Measurements from ENCODE around the gene PARP8. TPM values are rescaled to one million over a fixed set of nuclear protein-coding genes. Genes with fewer than 3 reads are reported as not detected.
"Not testable (repeated sequence)": the region's sequence is repeated elsewhere in the genome, so short reads cannot be mapped to it uniquely, and the experiment has no call there.

Gene PARP8
- total and polyA plus RNA-seq, 4 donors: 11.6 to 59.4 (median 25.3) TPM

DNA sequence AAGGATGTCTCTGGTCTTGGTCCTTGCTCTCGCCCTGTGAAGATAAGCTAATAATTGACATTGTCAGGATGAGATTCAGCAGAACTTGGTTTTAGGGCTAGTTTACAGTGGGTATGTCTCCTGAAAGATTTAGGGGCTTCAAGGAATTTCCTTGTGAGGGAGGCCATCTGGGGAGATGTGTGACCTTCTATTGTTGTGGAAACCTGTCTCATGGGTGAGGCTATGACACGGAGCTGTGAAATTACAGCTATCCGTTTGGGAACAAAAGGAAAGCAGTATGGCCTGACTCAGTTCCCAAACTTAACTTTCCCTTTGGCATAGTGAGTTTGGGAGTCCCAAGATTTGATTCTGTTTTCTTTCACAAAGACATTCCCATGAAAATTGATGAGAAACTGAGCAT is 142.0 kb downstream of the PARP8 start:
- ATAC-seq (ENCODE audit: insufficient read depth, low FRiP score): no peak
- Histone ChIP-seq H3K4me3 (no peak overlapping the region), H3K9ac (ENCODE audit: insufficient read depth in 1 of 2, low read length in 2 of 2) (no peak overlapping the region), H3K27ac (ENCODE audit: low read depth in 1 of 2, low read length in 1 of 2) (no peak overlapping the region), H3K4me1 (ENCODE audit: control insufficient read depth in 5 of 5, insufficient read depth in 5 of 5, low read length in 5 of 5) (peaks cover 0 to 11% (median 0%) of the 10 kb centered on the region in 5 donors), H3K36me3 (ENCODE audit: control insufficient read depth in 4 of 4, insufficient read depth in 4 of 4, low read length in 4 of 4) (peaks cover 0 to 3% (median 1%) of the 10 kb centered on the region in 4 donors), H3K9me3 (ENCODE audit: control insufficient read depth in 4 of 4, insufficient read depth in 3 of 4, low read length in 3 of 4) (peaks cover 0 to 3% (median 1%) of the 10 kb centered on the region in 4 donors), H3K27me3 (ENCODE audit: control insufficient read depth in 3 of 3, insufficient read depth in 3 of 3, low read length in 2 of 3) (no peaks in the 10 kb centered on the region)
- 96 to 97% methylated on average over 3 of the region's 3 CpGs for WGBS, 2 donors
- no peak for DNase-seq
- TF ChIP-seq, protein P1, sequence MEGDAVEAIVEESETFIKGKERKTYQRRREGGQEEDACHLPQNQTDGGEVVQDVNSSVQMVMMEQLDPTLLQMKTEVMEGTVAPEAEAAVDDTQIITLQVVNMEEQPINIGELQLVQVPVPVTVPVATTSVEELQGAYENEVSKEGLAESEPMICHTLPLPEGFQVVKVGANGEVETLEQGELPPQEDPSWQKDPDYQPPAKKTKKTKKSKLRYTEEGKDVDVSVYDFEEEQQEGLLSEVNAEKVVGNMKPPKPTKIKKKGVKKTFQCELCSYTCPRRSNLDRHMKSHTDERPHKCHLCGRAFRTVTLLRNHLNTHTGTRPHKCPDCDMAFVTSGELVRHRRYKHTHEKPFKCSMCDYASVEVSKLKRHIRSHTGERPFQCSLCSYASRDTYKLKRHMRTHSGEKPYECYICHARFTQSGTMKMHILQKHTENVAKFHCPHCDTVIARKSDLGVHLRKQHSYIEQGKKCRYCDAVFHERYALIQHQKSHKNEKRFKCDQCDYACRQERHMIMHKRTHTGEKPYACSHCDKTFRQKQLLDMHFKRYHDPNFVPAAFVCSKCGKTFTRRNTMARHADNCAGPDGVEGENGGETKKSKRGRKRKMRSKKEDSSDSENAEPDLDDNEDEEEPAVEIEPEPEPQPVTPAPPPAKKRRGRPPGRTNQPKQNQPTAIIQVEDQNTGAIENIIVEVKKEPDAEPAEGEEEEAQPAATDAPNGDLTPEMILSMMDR (IDR thresholded peaks at IDR 0.05; ENCODE audit: control extremely low read depth, extremely low read depth): no peak

DNA sequence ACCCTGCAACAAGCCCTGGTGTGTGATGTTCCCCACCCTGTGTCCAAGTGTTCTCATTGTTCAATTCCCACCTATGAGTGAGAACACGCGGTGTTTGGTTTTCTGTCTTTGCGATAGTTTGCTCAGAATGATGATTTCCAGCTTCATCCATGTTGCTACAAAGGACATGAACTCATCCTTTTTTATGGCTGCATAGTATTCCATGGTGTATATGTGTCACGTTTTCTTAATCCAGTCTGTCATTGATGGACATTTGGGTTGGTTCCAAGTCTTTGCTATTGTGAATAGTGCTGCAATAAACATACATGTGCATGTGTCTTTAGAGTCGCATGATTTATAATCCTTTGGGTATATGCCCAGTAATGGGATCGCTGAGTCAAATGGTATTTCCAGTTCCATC is 145.3 kb downstream of the PARP8 start:
- H3K9me3 ChIP-seq (ENCODE audit: control insufficient read depth in 4 of 4, insufficient read depth in 3 of 4, low read length in 3 of 4); H3K27me3 ChIP-seq (ENCODE audit: control insufficient read depth in 3 of 3, insufficient read depth in 3 of 3, low read length in 2 of 3); H3K4me3 ChIP-seq; DNase-seq; H3K36me3 ChIP-seq (ENCODE audit: control insufficient read depth in 4 of 4, insufficient read depth in 4 of 4, low read length in 4 of 4); H3K27ac ChIP-seq (ENCODE audit: low read depth in 1 of 2, low read length in 1 of 2); H3K9ac ChIP-seq (ENCODE audit: insufficient read depth in 1 of 2, low read length in 2 of 2); ATAC-seq (ENCODE audit: insufficient read depth, low FRiP score): not testable (repeated sequence)
- H3K4me1 ChIP-seq (ENCODE audit: control insufficient read depth in 5 of 5, insufficient read depth in 5 of 5, low read length in 5 of 5): peaks cover 0 to 11% (median 0%) of the 10 kb centered on the region in 5 donors
- WGBS, 2 donors: 87 to 94% methylated on average over 6 of the region's 6 CpGs

DNA sequence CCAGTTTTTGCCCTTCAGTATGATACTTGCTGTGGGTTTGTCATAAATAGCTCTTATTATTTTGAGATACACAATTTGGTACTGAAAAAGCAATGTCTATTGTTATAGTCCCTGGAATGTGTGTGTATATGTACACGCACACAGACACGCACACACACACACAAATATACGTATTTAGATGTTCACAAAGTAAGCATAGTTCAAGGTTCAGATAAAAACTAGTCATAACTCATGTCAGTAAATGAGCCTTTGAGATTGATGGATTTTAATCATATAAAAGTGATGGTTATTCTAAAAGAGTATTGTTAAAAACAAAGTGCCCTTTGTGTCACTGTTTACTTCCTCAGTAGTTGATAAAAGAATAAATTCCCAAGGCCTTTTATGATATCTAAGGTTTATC is 147.3 kb downstream of the PARP8 start:
- ATAC-seq (ENCODE audit: insufficient read depth, low FRiP score) (no peak), DNase-seq (no peak)
- Histone ChIP-seq H3K9ac (ENCODE audit: insufficient read depth in 1 of 2, low read length in 2 of 2) (no peak overlapping the region), H3K4me1 (ENCODE audit: control insufficient read depth in 5 of 5, insufficient read depth in 5 of 5, low read length in 5 of 5) (no peaks in the 10 kb centered on the region), H3K27me3 (ENCODE audit: control insufficient read depth in 3 of 3, insufficient read depth in 3 of 3, low read length in 2 of 3) (no peaks in the 10 kb centered on the region), H3K36me3 (ENCODE audit: control insufficient read depth in 4 of 4, insufficient read depth in 4 of 4, low read length in 4 of 4) (peaks cover 0 to 3% (median 0%) of the 10 kb centered on the region in 4 donors), H3K27ac (ENCODE audit: low read depth in 1 of 2, low read length in 1 of 2) (no peak overlapping the region), H3K4me3 (no peak overlapping the region), H3K9me3 (ENCODE audit: control insufficient read depth in 4 of 4, insufficient read depth in 3 of 4, low read length in 3 of 4) (no peaks in the 10 kb centered on the region)
- TF ChIP-seq, protein P1 (IDR thresholded peaks at IDR 0.05; ENCODE audit: control extremely low read depth, extremely low read depth): no peak
- WGBS, 2 donors: 83 to 89% methylated on average over 3 of the region's 3 CpGs

DNA sequence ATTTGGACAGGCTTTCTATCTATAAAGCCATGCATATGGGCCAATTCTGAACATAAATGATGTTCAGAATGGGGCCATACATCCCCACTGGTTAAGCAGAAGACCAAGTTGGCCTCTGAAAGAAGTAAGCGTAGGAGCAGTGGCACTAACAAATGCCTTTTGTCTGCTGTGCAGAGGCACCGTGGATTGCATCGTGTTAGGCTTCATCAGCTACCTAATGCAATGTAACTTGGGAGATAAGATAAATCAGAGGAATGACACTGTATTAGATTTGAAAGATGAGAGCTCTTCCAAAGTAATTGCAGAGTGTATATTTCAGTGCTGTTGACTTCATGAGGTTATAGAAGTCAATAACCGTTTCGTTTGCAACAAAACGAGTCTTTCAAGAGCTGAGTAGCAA is 148.1 kb downstream of the PARP8 start:
- no peaks in the 10 kb centered on the region for H3K9me3 ChIP-seq (ENCODE audit: control insufficient read depth in 4 of 4, insufficient read depth in 3 of 4, low read length in 3 of 4)
- no peak overlapping the region for H3K9ac ChIP-seq (ENCODE audit: insufficient read depth in 1 of 2, low read length in 2 of 2)
- H3K27me3 ChIP-seq (ENCODE audit: control insufficient read depth in 3 of 3, insufficient read depth in 3 of 3, low read length in 2 of 3): no peaks in the 10 kb centered on the region
- ATAC-seq (ENCODE audit: insufficient read depth, low FRiP score): no peak
- H3K36me3 ChIP-seq (ENCODE audit: control insufficient read depth in 4 of 4, insufficient read depth in 4 of 4, low read length in 4 of 4): peaks cover 0 to 3% (median 0%) of the 10 kb centered on the region in 4 donors
- 84 to 96% methylated on average over 6 of the region's 6 CpGs for WGBS, 2 donors
- H3K4me1 ChIP-seq (ENCODE audit: control insufficient read depth in 5 of 5, insufficient read depth in 5 of 5, low read length in 5 of 5): no peaks in the 10 kb centered on the region
- H3K27ac ChIP-seq (ENCODE audit: low read depth in 1 of 2, low read length in 1 of 2): no peak overlapping the region
- DNase-seq: no peak
- TF ChIP-seq, protein P1 (IDR thresholded peaks at IDR 0.05; ENCODE audit: control extremely low read depth, extremely low read depth): no peak
- no peak overlapping the region for H3K4me3 ChIP-seq
